Measurements from ENCODE around the gene STIM1.
A peak's percentile ranks its signal among the peaks of the same experiment; 100 is the strongest.

The STIM1 gene

GRCh38 chr11:3877364-3878257 lies 22.1 kb downstream of the STIM1 start:
- Histone ChIP-seq H3K27ac (ENCODE audit: low read length) (no peak overlapping the region), H3K4me1 (ENCODE audit: insufficient read depth, low read length) (peaks cover 10% of the 10 kb centered on the region), H3K27me3 (ENCODE audit: insufficient read depth, low read length) (no peaks in the 10 kb centered on the region), H3K9ac (ENCODE audit: low read depth, low read length) (0 out of 2 replicates have a peak overlapping the region, but pooled peaks have one; percentile 12), H3K9me3 (ENCODE audit: insufficient read depth, low read depth, low read length) (no peaks in the 10 kb centered on the region), H3K4me3 (ENCODE audit: low read length) (no peak overlapping the region), H3K36me3 (ENCODE audit: insufficient read depth, low read depth, low read length) (no peaks in the 10 kb centered on the region)

GRCh38 chr11:3878258-3878584 lies 22.8 kb downstream of the STIM1 start:
- Histone ChIP-seq H3K27me3 (ENCODE audit: insufficient read depth, low read length) (no peaks in the 10 kb centered on the region), H3K27ac (ENCODE audit: low read length) (no peak overlapping the region), H3K9ac (ENCODE audit: low read depth, low read length) (no peak overlapping the region), H3K36me3 (ENCODE audit: insufficient read depth, low read depth, low read length) (no peaks in the 10 kb centered on the region), H3K9me3 (ENCODE audit: insufficient read depth, low read depth, low read length) (no peaks in the 10 kb centered on the region), H3K4me3 (ENCODE audit: low read length) (no peak overlapping the region), H3K4me1 (ENCODE audit: insufficient read depth, low read length) (peaks cover 10% of the 10 kb centered on the region)

- Histone ChIP-seq H3K4me3 (ENCODE audit: low read length) (no peak overlapping the region), H3K9ac (ENCODE audit: low read depth, low read length) (no peak overlapping the region), H3K9me3 (ENCODE audit: insufficient read depth, low read depth, low read length) (no peaks in the 10 kb centered on the region), H3K27ac (ENCODE audit: low read length) (no peak overlapping the region), H3K4me1 (ENCODE audit: insufficient read depth, low read length) (peaks cover 10% of the 10 kb centered on the region), H3K36me3 (ENCODE audit: insufficient read depth, low read depth, low read length) (no peaks in the 10 kb centered on the region), H3K27me3 (ENCODE audit: insufficient read depth, low read length) (no peaks in the 10 kb centered on the region)
Observed at GRCh38 chr11:3879216-3879966, 23.9 kb downstream of the STIM1 start.

GRCh38 chr11:3879967-3880542 lies 24.6 kb downstream of the STIM1 start:
- Histone ChIP-seq H3K36me3 (ENCODE audit: insufficient read depth, low read depth, low read length) (no peaks in the 10 kb centered on the region), H3K27me3 (ENCODE audit: insufficient read depth, low read length) (no peaks in the 10 kb centered on the region), H3K9me3 (ENCODE audit: insufficient read depth, low read depth, low read length) (no peaks in the 10 kb centered on the region), H3K27ac (ENCODE audit: low read length) (no peak overlapping the region), H3K4me3 (ENCODE audit: low read length) (no peak overlapping the region), H3K4me1 (ENCODE audit: insufficient read depth, low read length) (peaks cover 10% of the 10 kb centered on the region), H3K9ac (ENCODE audit: low read depth, low read length) (no peak overlapping the region)

GRCh38 chr11:3880724-3881123 lies 25.3 kb downstream of the STIM1 start:
- Histone ChIP-seq H3K4me3 (ENCODE audit: low read length) (no peak overlapping the region), H3K4me1 (ENCODE audit: insufficient read depth, low read length) (peaks cover 10% of the 10 kb centered on the region), H3K36me3 (ENCODE audit: insufficient read depth, low read depth, low read length) (no peaks in the 10 kb centered on the region), H3K9me3 (ENCODE audit: insufficient read depth, low read depth, low read length) (no peaks in the 10 kb centered on the region), H3K9ac (ENCODE audit: low read depth, low read length) (no peak overlapping the region), H3K27me3 (ENCODE audit: insufficient read depth, low read length) (no peaks in the 10 kb centered on the region), H3K27ac (ENCODE audit: low read length) (no peak overlapping the region)

GRCh38 chr11:3882655-3883054 lies 27.2 kb downstream of the STIM1 start:
- Histone ChIP-seq H3K27me3 (ENCODE audit: insufficient read depth, low read length) (no peaks in the 10 kb centered on the region), H3K9me3 (ENCODE audit: insufficient read depth, low read depth, low read length) (no peaks in the 10 kb centered on the region), H3K27ac (ENCODE audit: low read length) (no peak overlapping the region), H3K4me3 (ENCODE audit: low read length) (no peak overlapping the region), H3K4me1 (ENCODE audit: insufficient read depth, low read length) (peaks cover 3% of the 10 kb centered on the region), H3K36me3 (ENCODE audit: insufficient read depth, low read depth, low read length) (no peaks in the 10 kb centered on the region), H3K9ac (ENCODE audit: low read depth, low read length) (no peak overlapping the region)

GRCh38 chr11:3885855-3886254 lies 30.4 kb downstream of the STIM1 start:
- Histone ChIP-seq H3K27ac (ENCODE audit: low read length) (no peak overlapping the region), H3K9ac (ENCODE audit: low read depth, low read length) (no peak overlapping the region), H3K9me3 (ENCODE audit: insufficient read depth, low read depth, low read length) (no peaks in the 10 kb centered on the region), H3K36me3 (ENCODE audit: insufficient read depth, low read depth, low read length) (no peaks in the 10 kb centered on the region), H3K4me3 (ENCODE audit: low read length) (no peak overlapping the region), H3K27me3 (ENCODE audit: insufficient read depth, low read length) (no peaks in the 10 kb centered on the region), H3K4me1 (ENCODE audit: insufficient read depth, low read length) (no peaks in the 10 kb centered on the region)

- H3K9ac ChIP-seq (ENCODE audit: low read depth, low read length) = no peak overlapping the region
- no peaks in the 10 kb centered on the region for H3K36me3 ChIP-seq (ENCODE audit: insufficient read depth, low read depth, low read length)
- no peaks in the 10 kb centered on the region for H3K4me1 ChIP-seq (ENCODE audit: insufficient read depth, low read length)
- H3K4me3 ChIP-seq (ENCODE audit: low read length) = no peak overlapping the region
- no peak overlapping the region for H3K27ac ChIP-seq (ENCODE audit: low read length)
- H3K27me3 ChIP-seq (ENCODE audit: insufficient read depth, low read length) = no peaks in the 10 kb centered on the region
- H3K9me3 ChIP-seq (ENCODE audit: insufficient read depth, low read depth, low read length) = no peaks in the 10 kb centered on the region
Observed at GRCh38 chr11:3886985-3887384, 31.5 kb downstream of the STIM1 start.

- no peaks in the 10 kb centered on the region for H3K36me3 ChIP-seq (ENCODE audit: insufficient read depth, low read depth, low read length)
- no peak overlapping the region for H3K9ac ChIP-seq (ENCODE audit: low read depth, low read length)
- H3K27me3 ChIP-seq (ENCODE audit: insufficient read depth, low read length) = no peaks in the 10 kb centered on the region
- no peaks in the 10 kb centered on the region for H3K4me1 ChIP-seq (ENCODE audit: insufficient read depth, low read length)
- H3K4me3 ChIP-seq (ENCODE audit: low read length) = no peak overlapping the region
- H3K9me3 ChIP-seq (ENCODE audit: insufficient read depth, low read depth, low read length) = no peaks in the 10 kb centered on the region
- no peak overlapping the region for H3K27ac ChIP-seq (ENCODE audit: low read length)
Observed at GRCh38 chr11:3888876-3889275, 33.4 kb downstream of the STIM1 start.

GRCh38 chr11:3890014-3890413 lies 34.5 kb downstream of the STIM1 start:
- Histone ChIP-seq H3K4me3 (ENCODE audit: low read length) (no peak overlapping the region), H3K36me3 (ENCODE audit: insufficient read depth, low read depth, low read length) (no peaks in the 10 kb centered on the region), H3K27ac (ENCODE audit: low read length) (no peak overlapping the region), H3K4me1 (ENCODE audit: insufficient read depth, low read length) (no peaks in the 10 kb centered on the region), H3K9me3 (ENCODE audit: insufficient read depth, low read depth, low read length) (no peaks in the 10 kb centered on the region), H3K27me3 (ENCODE audit: insufficient read depth, low read length) (no peaks in the 10 kb centered on the region), H3K9ac (ENCODE audit: low read depth, low read length) (no peak overlapping the region)

- H3K27ac ChIP-seq (ENCODE audit: low read length) = no peak overlapping the region
- no peaks in the 10 kb centered on the region for H3K36me3 ChIP-seq (ENCODE audit: insufficient read depth, low read depth, low read length)
- no peak overlapping the region for H3K9ac ChIP-seq (ENCODE audit: low read depth, low read length)
- H3K4me1 ChIP-seq (ENCODE audit: insufficient read depth, low read length) = no peaks in the 10 kb centered on the region
- no peaks in the 10 kb centered on the region for H3K27me3 ChIP-seq (ENCODE audit: insufficient read depth, low read length)
- no peak overlapping the region for H3K4me3 ChIP-seq (ENCODE audit: low read length)
- no peaks in the 10 kb centered on the region for H3K9me3 ChIP-seq (ENCODE audit: insufficient read depth, low read depth, low read length)
Observed at GRCh38 chr11:3890806-3891205, 35.3 kb downstream of the STIM1 start.

- Histone ChIP-seq H3K36me3 (ENCODE audit: insufficient read depth, low read depth, low read length) (no peaks in the 10 kb centered on the region), H3K9ac (ENCODE audit: low read depth, low read length) (no peak overlapping the region), H3K27ac (ENCODE audit: low read length) (no peak overlapping the region), H3K4me1 (ENCODE audit: insufficient read depth, low read length) (no peaks in the 10 kb centered on the region), H3K4me3 (ENCODE audit: low read length) (no peak overlapping the region), H3K27me3 (ENCODE audit: insufficient read depth, low read length) (no peaks in the 10 kb centered on the region), H3K9me3 (ENCODE audit: insufficient read depth, low read depth, low read length) (no peaks in the 10 kb centered on the region)
Observed at GRCh38 chr11:3891751-3892150, 36.3 kb downstream of the STIM1 start.

All from iPS-20b (cell line).